SIG-M5 treated with dmso at 0.1 percent for 504 hours (cell line): ENCODE measurements around the gene NSD1.
A peak's percentile ranks its signal among the peaks of the same experiment; 100 is the strongest.
"Not testable (repeated sequence)": the region's sequence is repeated elsewhere in the genome, so short reads cannot be mapped to it uniquely, and the experiment has no call there.

ENCODE experiments used
- DNase-seq: peaks from one replicate; lab custom pipeline; 2025; ENCODE audit not compliant: unreplicated experiment; lab: John Stamatoyannopoulos, UW

The NSD1 gene

GRCh38 chr5:177175336-177175735, 41.8 kb downstream of the NSD1 start:
- DNase-seq = no peak

GRCh38 chr5:177176175-177176711, 42.7 kb downstream of the NSD1 start:
- peak; percentile 15 for DNase-seq

- DNase-seq = not testable (repeated sequence)
Observed at GRCh38 chr5:177177847-177178437, 44.4 kb downstream of the NSD1 start.

GRCh38 chr5:177178733-177179304, 45.2 kb downstream of the NSD1 start:
- no peak for DNase-seq

GRCh38 chr5:177179431-177179830, 45.9 kb downstream of the NSD1 start:
- DNase-seq = no peak

GRCh38 chr5:177183142-177183541, 49.6 kb downstream of the NSD1 start:
- DNase-seq = no peak

- no peak for DNase-seq
Observed at GRCh38 chr5:177183766-177184360, 50.3 kb downstream of the NSD1 start.

- DNase-seq = no peak
Observed at GRCh38 chr5:177185993-177186392, 52.4 kb downstream of the NSD1 start.

- no peak for DNase-seq
Observed at GRCh38 chr5:177186645-177187044, 53.1 kb downstream of the NSD1 start.

GRCh38 chr5:177188775-177189174, 55.2 kb downstream of the NSD1 start:
- no peak for DNase-seq

GRCh38 chr5:177189416-177189815, 55.8 kb downstream of the NSD1 start:
- DNase-seq = no peak

- DNase-seq = no peak
Observed at GRCh38 chr5:177189965-177190364, 56.4 kb downstream of the NSD1 start.

- no peak for DNase-seq
Observed at GRCh38 chr5:177194268-177194667, 60.7 kb downstream of the NSD1 start.

GRCh38 chr5:177195307-177195952, 61.9 kb downstream of the NSD1 start:
- no peak for DNase-seq

GRCh38 chr5:177198738-177199137, 65.2 kb downstream of the NSD1 start:
- DNase-seq = no peak

- DNase-seq = no peak
Observed at GRCh38 chr5:177204281-177204680, 70.7 kb downstream of the NSD1 start.

- no peak for DNase-seq
Observed at GRCh38 chr5:177209610-177210009, 76.0 kb downstream of the NSD1 start.

- DNase-seq = no peak
Observed at GRCh38 chr5:177212242-177212641, 78.7 kb downstream of the NSD1 start.

GRCh38 chr5:177220576-177220975, 87.0 kb downstream of the NSD1 start:
- DNase-seq = no peak

GRCh38 chr5:177222269-177222668, 88.7 kb downstream of the NSD1 start:
- peak; percentile 93 for DNase-seq

- DNase-seq = no peak
Observed at GRCh38 chr5:177225798-177226197, 92.2 kb downstream of the NSD1 start.

- no peak for DNase-seq
Observed at GRCh38 chr5:177226860-177227259, 93.3 kb downstream of the NSD1 start.
